Fibroblast of the aortic adventitia (primary cell): ENCODE data around the gene MGP. TPM values are rescaled to one million over a fixed set of nuclear protein-coding genes. Genes with fewer than 3 reads are reported as not detected.
A peak's percentile ranks its signal among the peaks of the same experiment; 100 is the strongest.

Experiments
- DNase-seq: peaks from one replicate; pipeline ENCODE4 v3.0.0-alpha.2; 2010; ENCODE audit warnings: low read depth
- H3K4me3 ChIP-seq: 2 replicates; pipeline ENCODE4 v1.5.1; 2011; ENCODE audit warnings: low read depth, mild to moderate bottlenecking, control low read depth, low read length, moderate library complexity
- CTCF ChIP-seq: IDR thresholded peaks from 2 replicates; pipeline ENCODE4 v1.5.1; 2011; ENCODE audit warnings: mild to moderate bottlenecking, low read length, control low read depth, inconsistent platforms; ENCODE audit not compliant: insufficient read depth
- total RNA-seq: library from RNA; depleted of rRNA; stranded (reverse); fragments of >200 nt; gene quantifications from 2 replicates; pipeline ENCODE4 v1.2.3, GENCODE V29; 2012; ENCODE audit warnings: low replicate concordance

The MGP gene
- total RNA-seq, 1 donor: 223 TPM

GRCh38 chr12:14905269-14906004 is 19.8 kb upstream of the MGP start:
- peak; percentile 64 for DNase-seq
- H3K4me3 ChIP-seq: no peak overlapping the region
- no peak for TF ChIP-seq CTCF

GRCh38 chr12:14904854-14905253 is 19.2 kb upstream of the MGP start:
- no peak for DNase-seq
- H3K4me3 ChIP-seq: no peak overlapping the region
- TF ChIP-seq CTCF: no peak

- no peak for TF ChIP-seq CTCF
- DNase-seq: no peak
- H3K4me3 ChIP-seq: no peak overlapping the region
Observed at GRCh38 chr12:14903386-14904098, 17.9 kb upstream of the MGP start.

GRCh38 chr12:14902465-14902864 is 16.8 kb upstream of the MGP start:
- peak; percentile 43 for DNase-seq
- TF ChIP-seq CTCF: no peak

GRCh38 chr12:14901228-14901562 is 15.5 kb upstream of the MGP start:
- TF ChIP-seq CTCF: no peak
- DNase-seq: no peak
- H3K4me3 ChIP-seq: no peak overlapping the region

More at GRCh38 chr12:14902465-14902864, 16.8 kb upstream of the MGP start:
- no peak overlapping the region for H3K4me3 ChIP-seq

GRCh38 chr12:14900521-14901227 is 15.0 kb upstream of the MGP start:
- H3K4me3 ChIP-seq: no peak overlapping the region
- no peak for DNase-seq
- TF ChIP-seq CTCF: no peak
